Measurements from ENCODE around the gene AATF. TPM values are rescaled to one million over a fixed set of nuclear protein-coding genes. Genes with fewer than 3 reads are reported as not detected.

The AATF gene
- total RNA-seq, 1 experiment from 2014 or later, result 87.6 TPM

DNA sequence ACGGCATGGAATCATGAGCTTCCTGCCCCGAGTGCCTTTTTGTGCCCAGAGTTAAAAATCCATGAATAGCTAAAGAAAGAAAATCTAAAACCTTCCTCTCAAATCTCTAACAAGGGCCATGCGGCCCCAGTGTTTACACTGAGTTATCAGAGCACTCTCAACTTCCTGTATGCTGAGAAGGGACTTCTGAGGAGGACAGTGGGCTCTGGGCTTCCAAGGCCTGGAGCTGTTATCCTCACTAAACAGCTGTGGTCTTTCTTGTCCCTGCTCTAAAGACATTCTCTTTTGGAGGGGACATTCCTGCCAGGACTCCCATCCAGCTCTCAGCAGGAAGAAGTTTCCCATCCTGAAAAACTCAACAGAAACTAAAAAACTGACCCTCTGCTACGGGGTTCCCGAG is 135.6 kb downstream of the AATF start:
- Histone ChIP-seq H3K4me3 (ENCODE audit: low read depth, low read length) (no peak overlapping the region), H3K9me3 (no peaks in the 10 kb centered on the region), H3K4me1 (no peaks in the 10 kb centered on the region), H3K27me3 (replicated peaks; ENCODE audit: control insufficient read depth, insufficient read depth, low read length) (no peaks in the 10 kb centered on the region), H3K36me3 (ENCODE audit: control insufficient read depth, insufficient read depth, low read length) (no peaks in the 10 kb centered on the region; the same call in 1 of the 2 replicates)
- H3K27ac Mint-ChIP-seq (ENCODE audit: unreplicated experiment), result no peak overlapping the region
- ChIA-PET POLR2A (no interaction called here), CTCF (interaction anchor here (0.7 kb wide), 1 partner anchor 515 kb away, joined by 4 read pairs; no protein-coding TSS in a partner anchor)
- no peaks in the 10 kb centered on the region for H3K4me1 Mint-ChIP-seq (ENCODE audit: low read depth, unreplicated experiment)
- intact Hi-C loops (cut with micrococcal nuclease; ENCODE audit: unreplicated experiment), result no loop called here
- TF ChIP-seq, protein P1, sequence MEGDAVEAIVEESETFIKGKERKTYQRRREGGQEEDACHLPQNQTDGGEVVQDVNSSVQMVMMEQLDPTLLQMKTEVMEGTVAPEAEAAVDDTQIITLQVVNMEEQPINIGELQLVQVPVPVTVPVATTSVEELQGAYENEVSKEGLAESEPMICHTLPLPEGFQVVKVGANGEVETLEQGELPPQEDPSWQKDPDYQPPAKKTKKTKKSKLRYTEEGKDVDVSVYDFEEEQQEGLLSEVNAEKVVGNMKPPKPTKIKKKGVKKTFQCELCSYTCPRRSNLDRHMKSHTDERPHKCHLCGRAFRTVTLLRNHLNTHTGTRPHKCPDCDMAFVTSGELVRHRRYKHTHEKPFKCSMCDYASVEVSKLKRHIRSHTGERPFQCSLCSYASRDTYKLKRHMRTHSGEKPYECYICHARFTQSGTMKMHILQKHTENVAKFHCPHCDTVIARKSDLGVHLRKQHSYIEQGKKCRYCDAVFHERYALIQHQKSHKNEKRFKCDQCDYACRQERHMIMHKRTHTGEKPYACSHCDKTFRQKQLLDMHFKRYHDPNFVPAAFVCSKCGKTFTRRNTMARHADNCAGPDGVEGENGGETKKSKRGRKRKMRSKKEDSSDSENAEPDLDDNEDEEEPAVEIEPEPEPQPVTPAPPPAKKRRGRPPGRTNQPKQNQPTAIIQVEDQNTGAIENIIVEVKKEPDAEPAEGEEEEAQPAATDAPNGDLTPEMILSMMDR (IDR thresholded peaks at IDR 0.05; ENCODE audit: insufficient read depth in 1 of 2, low read depth in 1 of 2, low read length in 1 of 2, severe bottlenecking in 1 of 2, unreplicated experiment in 1 of 2), result no peak
- H3K27me3 Mint-ChIP-seq (ENCODE audit: insufficient read depth, unreplicated experiment), result no peaks in the 10 kb centered on the region
- H3K9me3 Mint-ChIP-seq (ENCODE audit: unreplicated experiment), result peaks cover 6% of the 10 kb centered on the region
- BruUV-seq (replicated peaks), result no TSS peak
- peaks cover 59% of the 10 kb centered on the region for H3K36me3 Mint-ChIP-seq (ENCODE audit: insufficient read depth, unreplicated experiment)
- H3K4me3 Mint-ChIP-seq (ENCODE audit: unreplicated experiment), result no peak overlapping the region
- DNase-seq, result no peak

DNA sequence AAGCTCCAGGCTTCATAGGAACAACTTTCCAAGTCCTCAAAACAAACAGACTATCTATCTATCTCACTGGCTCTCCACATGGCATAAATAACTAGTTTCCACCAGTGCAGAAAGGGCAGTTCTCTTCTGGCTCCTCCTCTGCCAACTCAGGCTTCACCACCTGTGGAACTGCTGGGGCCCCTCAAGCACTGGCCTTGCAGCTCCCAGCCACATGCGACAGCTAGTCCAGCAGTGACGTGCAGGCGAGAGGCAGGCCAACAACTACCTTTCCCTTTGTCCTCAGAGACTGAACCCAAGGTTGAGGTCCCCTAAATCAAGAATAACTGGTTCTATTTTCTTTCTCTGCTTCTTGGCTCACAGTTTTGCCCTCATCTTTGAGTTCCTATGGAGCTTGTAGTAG is 137.6 kb downstream of the AATF start:
- no TSS peak for BruUV-seq (replicated peaks)
- intact Hi-C loops (cut with micrococcal nuclease; ENCODE audit: unreplicated experiment), result loop anchor here (5.0 kb wide), 1 partner anchor 86 kb away; no protein-coding TSS in a partner anchor
- Histone ChIP-seq H3K27me3 (replicated peaks; ENCODE audit: control insufficient read depth, insufficient read depth, low read length) (no peaks in the 10 kb centered on the region), H3K4me1 (no peaks in the 10 kb centered on the region), H3K36me3 (ENCODE audit: control insufficient read depth, insufficient read depth, low read length) (no peaks in the 10 kb centered on the region; the same call in 1 of the 2 replicates), H3K9me3 (no peaks in the 10 kb centered on the region), H3K4me3 (ENCODE audit: low read depth, low read length) (no peak overlapping the region)
- CTCF ChIA-PET, result no interaction called here
- Mint-ChIP-seq H3K4me1 (ENCODE audit: low read depth, unreplicated experiment) (no peaks in the 10 kb centered on the region), H3K9me3 (ENCODE audit: unreplicated experiment) (no peaks in the 10 kb centered on the region), H3K27me3 (ENCODE audit: insufficient read depth, unreplicated experiment) (no peaks in the 10 kb centered on the region), H3K27ac (ENCODE audit: unreplicated experiment) (no peak overlapping the region), H3K36me3 (ENCODE audit: insufficient read depth, unreplicated experiment) (peaks cover 59% of the 10 kb centered on the region), H3K4me3 (ENCODE audit: unreplicated experiment) (no peak overlapping the region)
- POLR2A ChIA-PET, result no interaction called here
- DNase-seq, result no peak
- TF ChIP-seq, protein P1 (IDR thresholded peaks at IDR 0.05; ENCODE audit: insufficient read depth in 1 of 2, low read depth in 1 of 2, low read length in 1 of 2, severe bottlenecking in 1 of 2, unreplicated experiment in 1 of 2), result no peak

DNA sequence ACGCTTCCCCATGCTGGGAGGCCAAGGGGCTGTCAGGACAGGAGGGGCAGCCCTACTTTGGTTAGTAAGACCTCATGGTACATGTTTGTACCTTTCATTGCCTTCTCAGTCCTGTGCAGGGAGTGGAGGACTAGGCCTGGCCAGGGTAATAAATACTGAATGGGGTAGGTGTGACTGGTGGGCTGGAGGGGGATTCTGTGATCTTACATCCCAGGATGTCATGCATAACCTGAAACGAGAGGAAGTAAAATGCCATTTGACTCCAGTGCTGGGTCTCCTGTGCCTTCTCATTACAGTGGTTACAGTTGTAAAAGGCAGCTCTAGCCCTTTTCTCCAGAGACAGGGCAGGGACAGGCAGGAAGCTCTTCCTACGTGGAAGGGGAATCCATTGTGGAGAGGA is 138.2 kb downstream of the AATF start:
- CTCF ChIA-PET, result no interaction called here
- TSS peak; percentile 28 for BruUV-seq (replicated peaks)
- Mint-ChIP-seq H3K27ac (ENCODE audit: unreplicated experiment) (no peak overlapping the region), H3K9me3 (ENCODE audit: unreplicated experiment) (no peaks in the 10 kb centered on the region), H3K27me3 (ENCODE audit: insufficient read depth, unreplicated experiment) (no peaks in the 10 kb centered on the region), H3K4me1 (ENCODE audit: low read depth, unreplicated experiment) (no peaks in the 10 kb centered on the region), H3K36me3 (ENCODE audit: insufficient read depth, unreplicated experiment) (peaks cover 56% of the 10 kb centered on the region), H3K4me3 (ENCODE audit: unreplicated experiment) (no peak overlapping the region)
- intact Hi-C loops (cut with micrococcal nuclease; ENCODE audit: unreplicated experiment), result loop anchor here (5.0 kb wide), 1 partner anchor 85 kb away; no protein-coding TSS in a partner anchor
- DNase-seq, result no peak
- H3K9me3 ChIP-seq, result no peaks in the 10 kb centered on the region
- POLR2A ChIA-PET, result no interaction called here
- no peaks in the 10 kb centered on the region; the same call in 1 of the 2 replicates for H3K4me1 ChIP-seq
- no peaks in the 10 kb centered on the region for H3K27me3 ChIP-seq (replicated peaks; ENCODE audit: control insufficient read depth, insufficient read depth, low read length)
- TF ChIP-seq, protein P1 (IDR thresholded peaks at IDR 0.05; ENCODE audit: insufficient read depth in 1 of 2, low read depth in 1 of 2, low read length in 1 of 2, severe bottlenecking in 1 of 2, unreplicated experiment in 1 of 2), result no peak
- no peak overlapping the region for H3K4me3 ChIP-seq (ENCODE audit: low read depth, low read length)
- H3K36me3 ChIP-seq (ENCODE audit: control insufficient read depth, insufficient read depth, low read length), result no peaks in the 10 kb centered on the region; the same call in 1 of the 2 replicates
